ENCODE results near the gene KCNK15.

DNA sequence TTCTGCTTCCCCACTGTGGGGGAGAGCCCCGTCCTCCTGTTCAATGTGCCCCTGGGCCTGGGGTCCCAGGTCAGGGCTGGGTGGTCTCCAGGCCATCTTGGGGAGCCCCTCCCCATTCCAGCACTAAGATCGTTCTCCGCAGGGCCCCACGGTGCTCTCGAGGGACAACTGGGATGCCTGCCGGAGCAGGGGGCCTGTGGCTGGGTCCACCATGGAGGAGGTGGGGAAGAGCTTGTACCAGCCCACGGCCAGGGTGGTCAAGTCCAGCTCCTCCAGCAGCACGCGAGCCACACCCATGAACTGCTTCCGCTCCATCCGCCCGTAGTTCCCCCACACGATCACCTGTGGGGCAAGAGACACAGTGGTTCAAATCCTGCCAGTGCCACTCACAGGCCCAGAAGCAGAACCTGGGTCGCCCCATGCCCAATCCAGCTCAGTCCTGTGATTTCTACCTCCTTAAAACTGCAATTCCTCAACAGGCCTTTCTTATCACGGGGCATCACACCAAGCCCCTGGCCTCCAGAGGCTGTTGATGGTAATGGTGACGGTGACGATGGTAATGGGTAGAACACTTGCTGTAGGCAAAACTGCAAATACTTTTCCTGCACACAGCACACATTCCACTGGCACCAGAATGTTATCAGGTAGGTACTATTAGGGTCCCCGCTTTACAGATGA, 10.5 kb downstream of the KCNK15 start:
- no peak for TF ChIP-seq POLR2A (IDR thresholded peaks at IDR 0.05; ENCODE audit: low read length)
- no peak for TF ChIP-seq GATA1 (IDR thresholded peaks at IDR 0.05; ENCODE audit: low read depth, low read length)

Measured in erythroblast (primary cell).